Central memory CD8-positive, alpha-beta T cell (primary cell): ENCODE results near the gene HOXC13.

ENCODE experiments used
- ATAC-seq: fragments of 150-1000 bp; cut with Tn5 transposase; replicated peaks from 2 replicates; pipeline ENCODE4 v1.10.0; 2022; ENCODE audit warnings: mild to moderate bottlenecking, moderate FRiP score, moderate number of reproducible peaks; ENCODE audit not compliant: poor library complexity, severe bottlenecking; ENCODE audit errors: extremely low read depth
- DNase-seq, 2 donors: peaks; one replicate each; pipeline ENCODE4 v3.0.0; 2021; ENCODE audit warnings: low spot score in 2 of 2
- H3K27ac Mint-ChIP-seq: one replicate; pipeline ENCODE4 v1.8.0; 2022; ENCODE audit warnings: low read depth, mild to moderate bottlenecking, moderate library complexity, mixed read lengths
- H3K27me3 Mint-ChIP-seq: one replicate; pipeline ENCODE4 v1.8.0; 2022; ENCODE audit warnings: mixed read lengths
- H3K36me3 Mint-ChIP-seq: one replicate; pipeline ENCODE4 v1.8.0; 2022; ENCODE audit warnings: mild to moderate bottlenecking, moderate library complexity, mixed read lengths; ENCODE audit not compliant: insufficient read depth
- H3K4me1 Mint-ChIP-seq: one replicate; pipeline ENCODE4 v1.8.0; 2022; ENCODE audit warnings: mixed read lengths
- H3K4me3 Mint-ChIP-seq: one replicate; pipeline ENCODE4 v1.8.0; 2022; ENCODE audit warnings: mild to moderate bottlenecking, moderate library complexity, mixed read lengths
- H3K9me3 Mint-ChIP-seq: one replicate; pipeline ENCODE4 v1.8.0; 2022; ENCODE audit warnings: mixed read lengths

The HOXC13 gene

DNA sequence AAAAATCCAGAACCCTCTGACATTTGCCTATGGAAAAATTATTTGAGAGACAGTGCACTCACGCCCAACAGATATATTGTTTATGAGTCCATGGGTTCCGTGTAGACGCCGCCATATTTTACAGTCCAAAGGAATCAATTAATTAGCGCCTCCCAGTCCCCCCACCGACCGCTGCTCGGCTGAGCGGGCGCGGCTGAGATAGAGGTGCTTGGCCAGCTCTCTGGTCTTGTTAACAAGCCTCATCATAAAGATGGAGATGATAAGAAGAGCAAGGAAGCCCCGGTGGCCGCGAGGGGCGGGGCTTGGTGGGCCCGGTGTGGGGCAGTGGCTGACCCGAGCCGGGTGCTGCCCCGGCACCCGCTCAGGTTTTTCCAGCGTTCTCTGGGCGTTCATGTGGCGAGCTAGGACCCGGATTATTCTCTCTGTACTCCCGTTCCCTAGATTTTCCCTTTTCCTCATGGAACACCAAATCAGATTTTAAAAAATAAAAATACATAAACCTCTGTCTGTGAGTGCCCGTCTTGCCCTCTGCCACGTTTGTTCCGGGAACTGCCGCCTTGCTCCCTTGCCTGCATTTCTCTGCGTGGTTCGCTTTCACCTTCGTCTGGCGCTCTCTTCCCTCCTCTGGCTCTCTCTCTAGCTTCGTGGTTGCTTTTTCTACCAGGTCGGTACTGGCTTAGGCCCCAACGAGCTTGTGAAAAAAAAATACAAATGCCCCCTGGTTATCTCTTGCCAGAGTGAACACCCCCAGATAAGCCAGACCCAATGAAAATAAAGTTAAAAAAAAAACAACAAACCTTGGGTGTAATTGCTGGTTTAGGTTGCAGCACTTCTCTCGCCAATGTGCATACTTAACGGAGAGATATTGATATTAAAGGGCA lies 25.0 kb downstream of the HOXC13 start:
- Mint-ChIP-seq H3K4me3 (no peak overlapping the region), H3K27me3 (peaks cover 96% of the 10 kb centered on the region), H3K9me3 (no peaks in the 10 kb centered on the region), H3K36me3 (peaks cover 22% of the 10 kb centered on the region), H3K4me1 (peaks cover 46% of the 10 kb centered on the region), H3K27ac (no peak overlapping the region)
- ATAC-seq (no peak), DNase-seq (no peak)

DNA sequence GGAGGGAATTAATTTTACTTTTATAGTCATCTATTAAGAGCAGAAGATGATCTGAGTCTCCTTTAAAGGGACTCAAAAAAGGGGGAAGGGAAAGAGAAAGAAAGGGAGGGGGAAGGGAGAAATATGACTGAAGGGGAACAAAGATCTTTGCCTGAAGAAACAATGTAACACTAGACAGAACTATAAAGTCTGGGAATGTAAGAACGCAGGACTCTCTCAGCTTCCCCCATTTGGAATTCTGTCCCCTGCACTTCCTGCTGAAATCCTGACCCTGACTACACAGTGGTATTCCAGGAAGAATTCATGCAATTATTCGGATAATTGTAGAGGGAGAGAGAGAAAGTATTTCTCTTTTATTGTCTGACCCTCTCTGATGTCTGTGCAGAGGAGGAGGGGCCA lies 25.7 kb downstream of the HOXC13 start:
- Mint-ChIP-seq H3K36me3 (peaks cover 22% of the 10 kb centered on the region), H3K27me3 (peaks cover 96% of the 10 kb centered on the region), H3K9me3 (no peaks in the 10 kb centered on the region), H3K4me3 (no peak overlapping the region), H3K27ac (no peak overlapping the region), H3K4me1 (peaks cover 46% of the 10 kb centered on the region)
- DNase-seq (no peak), ATAC-seq (no peak)

DNA sequence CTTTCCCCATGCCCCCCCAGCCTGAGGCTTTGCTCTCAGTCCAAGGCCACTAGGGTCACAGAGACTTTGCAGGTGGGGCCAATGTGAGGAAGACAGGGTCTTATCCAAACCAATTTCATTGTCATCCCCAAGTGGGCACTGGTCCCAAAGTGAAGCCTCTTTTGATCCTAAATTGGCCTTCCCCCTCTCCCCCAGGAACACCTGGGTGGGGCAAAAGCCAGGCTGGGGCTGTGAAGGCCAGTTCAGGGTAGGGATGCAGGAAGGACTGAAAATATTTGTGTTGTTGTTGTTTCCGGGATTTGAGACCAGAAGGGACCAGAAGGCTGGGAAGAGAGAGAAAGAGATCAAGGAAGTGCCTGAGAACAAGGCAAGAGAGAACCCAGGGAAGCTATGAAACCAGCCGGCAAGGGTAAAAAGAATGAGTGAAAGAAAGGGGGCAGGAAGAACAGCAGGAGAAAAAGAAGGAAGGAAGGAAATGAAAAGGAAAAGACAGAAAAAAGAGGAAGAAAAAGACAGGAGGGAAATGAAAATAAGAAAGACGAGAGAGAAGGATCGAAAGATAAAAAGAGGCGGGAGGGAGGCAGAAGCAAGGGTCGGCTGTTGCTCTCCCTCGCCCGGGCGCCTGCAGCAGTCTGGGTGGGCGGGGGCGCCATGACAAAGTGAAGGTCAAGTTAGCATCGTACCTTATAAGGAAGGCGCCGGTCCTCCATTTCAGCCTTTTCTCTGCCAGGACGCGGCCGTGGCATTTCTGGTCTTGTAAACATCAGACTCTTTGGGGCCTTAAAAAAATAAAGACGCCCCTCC lies 26.9 kb downstream of the HOXC13 start:
- peak overlapping the region; percentile 16 for H3K4me3 Mint-ChIP-seq
- H3K9me3 Mint-ChIP-seq = no peaks in the 10 kb centered on the region
- H3K27me3 Mint-ChIP-seq = peaks cover 96% of the 10 kb centered on the region
- no peak overlapping the region for H3K27ac Mint-ChIP-seq
- peaks cover 38% of the 10 kb centered on the region for H3K4me1 Mint-ChIP-seq
- ATAC-seq (no peak), DNase-seq (no peak)
- peaks cover 16% of the 10 kb centered on the region for H3K36me3 Mint-ChIP-seq

DNA sequence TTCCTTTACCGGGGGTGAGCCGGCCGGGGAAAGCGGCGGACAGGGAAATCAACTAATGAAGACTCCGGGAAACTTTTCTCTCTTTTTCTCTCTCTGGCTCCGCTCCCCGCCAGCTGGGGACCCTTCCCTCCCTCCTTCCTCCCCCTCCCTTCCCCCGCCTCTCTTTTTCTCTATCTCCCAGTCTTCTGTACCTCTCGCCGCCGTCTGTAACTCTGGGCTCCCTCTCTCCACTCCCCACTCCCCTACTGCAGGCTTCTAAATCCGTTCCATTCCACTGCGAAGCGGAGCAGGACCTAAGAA lies 27.4 kb downstream of the HOXC13 start:
- Mint-ChIP-seq H3K4me3 (no peak overlapping the region), H3K9me3 (no peaks in the 10 kb centered on the region), H3K27ac (no peak overlapping the region), H3K36me3 (peaks cover 16% of the 10 kb centered on the region), H3K27me3 (peaks cover 97% of the 10 kb centered on the region), H3K4me1 (peaks cover 35% of the 10 kb centered on the region)
- DNase-seq (no peak), ATAC-seq (no peak)

DNA sequence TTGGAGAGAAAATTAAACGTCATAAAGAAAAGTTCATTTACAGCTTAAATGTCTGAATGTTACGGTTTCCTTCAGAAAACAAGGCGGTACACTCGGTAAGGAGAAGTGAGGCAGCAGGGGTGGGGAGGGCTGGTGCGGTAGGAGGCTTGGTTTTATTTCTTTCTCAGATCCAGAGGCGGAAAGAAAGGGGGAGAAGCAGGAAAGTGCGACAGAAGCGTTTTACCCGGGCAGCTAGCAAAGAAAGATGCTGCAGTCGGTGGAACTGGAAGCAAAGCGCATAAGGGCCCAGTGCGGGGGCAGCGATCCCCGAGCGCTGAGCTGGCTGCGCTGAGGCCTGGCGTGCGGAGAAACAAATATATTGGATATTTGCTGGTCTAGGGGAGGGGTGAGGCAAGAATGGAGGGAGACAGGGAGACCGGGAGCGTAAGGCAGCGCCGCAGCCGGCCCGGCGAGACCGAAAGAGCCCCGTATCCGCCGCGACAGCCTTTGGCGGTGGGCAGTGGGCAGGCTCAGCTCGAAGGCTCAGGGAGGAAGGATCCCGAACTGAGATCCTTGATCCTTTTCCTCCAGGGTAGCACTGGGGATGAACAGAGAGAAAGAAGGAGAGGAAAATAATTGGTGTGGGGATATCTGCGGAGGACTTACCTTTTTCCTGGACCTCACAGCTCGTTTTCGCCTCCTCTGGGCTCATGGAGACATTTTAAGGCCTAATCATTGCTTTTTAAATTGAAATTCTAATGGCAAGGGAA lies 27.9 kb downstream of the HOXC13 start:
- no peak overlapping the region for H3K27ac Mint-ChIP-seq
- ATAC-seq (no peak), DNase-seq (no peak)
- H3K27me3 Mint-ChIP-seq = peaks cover 100% of the 10 kb centered on the region
- H3K4me1 Mint-ChIP-seq = peaks cover 35% of the 10 kb centered on the region
- no peak overlapping the region for H3K4me3 Mint-ChIP-seq
- H3K36me3 Mint-ChIP-seq = peaks cover 14% of the 10 kb centered on the region
- H3K9me3 Mint-ChIP-seq = no peaks in the 10 kb centered on the region

- no peak overlapping the region for H3K4me3 Mint-ChIP-seq
- no peak for ATAC-seq
- H3K27ac Mint-ChIP-seq = no peak overlapping the region
- H3K27me3 Mint-ChIP-seq = peaks cover 100% of the 10 kb centered on the region
- H3K36me3 Mint-ChIP-seq = peaks cover 14% of the 10 kb centered on the region
- no peaks in the 10 kb centered on the region for H3K9me3 Mint-ChIP-seq
- DNase-seq = no peak
- peaks cover 35% of the 10 kb centered on the region for H3K4me1 Mint-ChIP-seq
Measured at GRCh38 chr12:53967421-53967925, 28.8 kb downstream of the HOXC13 start.

- Mint-ChIP-seq H3K9me3 (no peaks in the 10 kb centered on the region), H3K4me1 (peaks cover 39% of the 10 kb centered on the region), H3K4me3 (no peak overlapping the region), H3K27ac (no peak overlapping the region), H3K27me3 (peaks cover 100% of the 10 kb centered on the region), H3K36me3 (peaks cover 20% of the 10 kb centered on the region)
- ATAC-seq (no peak), DNase-seq (no peak)
Measured at GRCh38 chr12:53968214-53969127, 29.8 kb downstream of the HOXC13 start.

DNA sequence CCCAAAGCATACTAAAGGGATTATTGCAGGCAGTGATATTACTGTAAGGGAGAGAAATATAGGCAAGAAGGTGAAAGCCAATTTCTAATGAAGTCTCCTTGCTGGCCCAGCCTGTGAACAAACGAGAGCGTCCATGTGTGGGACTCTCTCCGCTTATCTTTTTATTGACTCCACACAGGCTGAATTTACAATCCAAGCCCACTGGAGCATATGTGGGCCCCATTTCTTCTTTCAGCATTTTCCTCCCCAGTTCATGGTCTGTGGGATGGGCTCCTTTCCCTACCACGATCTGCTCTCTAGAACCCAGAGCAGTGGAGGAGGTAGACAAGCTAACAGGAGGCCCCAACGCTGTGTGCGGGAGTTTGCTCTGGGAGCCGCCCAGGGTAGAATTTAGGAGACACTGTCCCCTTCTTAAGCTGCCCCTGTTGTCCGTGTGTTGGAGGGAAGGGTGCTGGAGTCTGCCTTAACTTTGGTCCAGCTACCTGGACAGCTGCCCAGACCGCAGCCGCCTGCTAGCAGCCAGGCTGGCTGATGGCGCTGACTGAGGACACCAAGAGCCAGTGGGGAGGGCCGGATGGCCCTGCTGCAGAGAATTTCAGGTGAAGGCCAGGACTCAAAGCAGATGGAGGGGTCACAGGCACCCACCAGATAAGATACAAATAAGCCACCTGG lies 31.1 kb downstream of the HOXC13 start:
- peaks cover 33% of the 10 kb centered on the region for H3K4me1 Mint-ChIP-seq
- no peaks in the 10 kb centered on the region for H3K9me3 Mint-ChIP-seq
- H3K27me3 Mint-ChIP-seq = peaks cover 93% of the 10 kb centered on the region
- DNase-seq = no peak
- H3K27ac Mint-ChIP-seq = no peak overlapping the region
- peaks cover 19% of the 10 kb centered on the region for H3K36me3 Mint-ChIP-seq
- ATAC-seq = no peak
- no peak overlapping the region for H3K4me3 Mint-ChIP-seq

DNA sequence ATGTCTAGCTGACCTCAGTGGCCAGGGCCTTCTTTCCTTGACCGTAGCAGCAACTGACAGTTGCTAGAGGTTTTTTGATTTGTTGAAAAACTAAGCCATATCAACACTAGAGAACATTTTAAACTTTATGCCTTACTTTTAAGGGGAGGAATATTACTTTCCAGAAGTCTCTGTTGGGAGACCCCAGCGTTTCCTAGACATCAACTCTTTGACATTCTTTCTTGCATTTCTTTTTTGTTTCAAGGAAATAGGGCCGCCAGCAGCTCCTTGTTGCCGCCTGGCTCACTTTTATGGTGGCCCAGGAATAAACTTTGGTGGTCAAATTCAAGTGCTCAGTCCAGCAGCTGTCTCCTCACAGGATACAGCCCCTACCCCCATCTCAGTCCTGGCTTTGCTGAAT lies 31.8 kb downstream of the HOXC13 start:
- no peaks in the 10 kb centered on the region for H3K9me3 Mint-ChIP-seq
- no peak overlapping the region for H3K27ac Mint-ChIP-seq
- H3K27me3 Mint-ChIP-seq = peaks cover 93% of the 10 kb centered on the region
- H3K4me3 Mint-ChIP-seq = no peak overlapping the region
- peaks cover 31% of the 10 kb centered on the region for H3K4me1 Mint-ChIP-seq
- no peak for DNase-seq
- no peak for ATAC-seq
- peaks cover 20% of the 10 kb centered on the region for H3K36me3 Mint-ChIP-seq

DNA sequence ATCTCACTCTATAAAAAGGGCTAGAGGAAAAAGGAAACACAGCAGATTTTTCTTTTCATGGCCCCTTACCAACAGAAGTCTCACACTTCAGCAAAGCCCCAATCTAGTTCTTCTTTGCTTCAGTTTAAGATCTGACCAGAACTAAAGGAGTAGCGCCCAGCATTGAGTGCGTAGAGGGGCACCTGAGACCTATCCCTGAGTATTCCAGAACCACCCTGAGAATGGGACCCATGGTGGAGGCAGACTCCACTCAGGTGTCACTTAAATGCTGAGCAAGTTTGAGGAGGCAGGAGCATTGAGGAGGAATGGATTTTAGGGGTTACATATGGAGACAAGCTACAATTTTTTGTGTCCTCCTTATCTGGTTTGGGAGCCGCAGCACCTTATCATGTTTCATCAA lies 32.5 kb downstream of the HOXC13 start:
- Mint-ChIP-seq H3K4me3 (no peak overlapping the region), H3K36me3 (peaks cover 24% of the 10 kb centered on the region), H3K9me3 (no peaks in the 10 kb centered on the region), H3K4me1 (peaks cover 29% of the 10 kb centered on the region), H3K27ac (peak overlapping the region; percentile 48), H3K27me3 (peaks cover 93% of the 10 kb centered on the region)
- DNase-seq (no peak), ATAC-seq (no peak)

GRCh38 chr12:53971686-53972085 lies 33.1 kb downstream of the HOXC13 start:
- ATAC-seq = no peak

More at GRCh38 chr12:53971686-53972085, 33.1 kb downstream of the HOXC13 start:
- peaks cover 93% of the 10 kb centered on the region for H3K27me3 Mint-ChIP-seq
- H3K27ac Mint-ChIP-seq = peak overlapping the region; percentile 48
- H3K9me3 Mint-ChIP-seq = no peaks in the 10 kb centered on the region
- no peak overlapping the region for H3K4me3 Mint-ChIP-seq
- H3K36me3 Mint-ChIP-seq = peaks cover 24% of the 10 kb centered on the region
- no peak for DNase-seq
- H3K4me1 Mint-ChIP-seq = peaks cover 23% of the 10 kb centered on the region
